T-helper 1 cell treated with Interleukin-12 subunit alpha and Interleukin-12 subunit beta and Interleukin-4 antibody, amounts not matched to agents 30 ng/mL and 1 ng/mL, for 36 hours (primary cell): ENCODE results near the gene SRR. TPM values are rescaled to one million over a fixed set of nuclear protein-coding genes. Genes with fewer than 3 reads are reported as not detected.

Source experiments
- intact Hi-C: fragments of 100-400 bp; cut with micrococcal nuclease; formaldehyde crosslinking; loops from one replicate; pipeline ENCODE4 v1.15.1; 2024
- total RNA-seq: library from RNA; stranded (reverse); gene quantifications from 2 replicates; pipeline ENCODE4 v1.2.3, GENCODE V29; 2022

Gene SRR
- total RNA-seq, 1 donor from 2014 or later, result 18.7 TPM

DNA sequence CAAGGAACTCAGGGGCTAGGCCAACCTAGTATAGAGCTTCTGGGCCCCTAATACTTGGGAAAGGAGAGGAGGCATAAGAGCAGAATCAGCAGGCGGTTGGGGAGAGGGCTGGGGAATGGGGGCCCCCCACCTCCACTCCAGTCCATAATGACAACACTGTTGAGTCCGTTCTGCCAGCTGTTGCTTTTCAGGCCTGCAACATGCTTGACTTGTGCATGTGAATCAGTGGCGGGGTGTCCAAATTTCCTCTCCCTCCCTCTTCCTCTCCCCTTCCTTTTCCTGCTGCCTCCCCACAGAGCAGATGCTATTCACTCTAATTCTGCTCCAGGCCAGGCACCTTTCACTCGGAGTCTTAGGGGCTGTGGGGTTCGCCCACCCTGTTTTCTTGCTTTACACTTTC lies 65.3 kb downstream of the SRR start:
- intact Hi-C loops, result no loop called here

DNA sequence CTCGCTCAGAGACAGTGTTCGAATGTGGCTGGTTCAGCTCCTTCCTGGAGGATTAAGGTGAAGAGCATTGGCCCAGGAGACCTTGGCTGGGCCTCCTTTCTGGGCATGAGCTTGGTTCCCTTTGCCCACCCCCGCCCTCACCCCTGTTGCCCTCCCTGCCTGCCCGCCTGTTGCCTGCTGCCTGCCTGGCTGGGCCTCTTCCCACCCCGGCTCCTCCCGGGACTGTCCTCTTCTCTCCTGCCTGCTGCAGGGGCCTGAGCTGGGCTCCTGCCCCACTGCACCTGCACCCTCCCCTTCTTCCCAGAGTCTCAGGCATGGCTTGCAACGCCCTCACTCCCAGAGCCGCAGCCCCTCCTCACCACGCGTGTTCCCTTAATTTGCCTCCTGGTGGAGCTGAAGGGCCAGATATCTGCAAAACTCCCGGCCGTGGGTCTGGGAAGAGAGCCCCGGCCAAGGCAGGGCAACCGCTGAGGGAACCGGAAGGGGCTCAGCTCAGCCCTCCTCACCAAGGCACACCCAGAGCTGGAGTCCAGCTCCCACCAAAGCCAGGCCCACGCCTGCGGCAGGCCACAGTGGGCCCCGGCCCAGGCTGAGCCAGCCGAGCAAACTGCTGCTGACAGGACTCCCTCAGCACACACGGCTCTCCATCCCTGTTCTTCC lies 65.9 kb downstream of the SRR start:
- intact Hi-C loops, result no loop called here

DNA sequence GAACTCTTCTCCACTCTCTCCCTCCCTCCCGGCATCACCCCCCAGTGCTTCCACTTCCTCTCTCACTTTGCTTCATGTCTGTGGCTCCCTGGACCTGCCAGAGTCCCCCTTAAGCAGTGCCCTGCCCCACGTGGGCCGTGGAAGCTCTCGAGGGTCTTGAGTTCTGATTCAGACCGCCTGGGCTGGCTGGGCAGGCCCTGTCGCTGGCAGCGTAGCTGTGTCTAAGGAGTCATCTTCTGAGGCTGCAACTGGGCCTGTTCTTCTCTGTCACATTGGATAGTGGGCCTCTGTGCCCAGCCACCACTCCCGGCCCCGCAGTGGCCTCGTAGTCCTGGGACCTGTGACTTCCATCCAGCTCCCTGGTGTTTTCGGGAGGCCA lies 66.5 kb downstream of the SRR start:
- intact Hi-C loops, result no loop called here

DNA sequence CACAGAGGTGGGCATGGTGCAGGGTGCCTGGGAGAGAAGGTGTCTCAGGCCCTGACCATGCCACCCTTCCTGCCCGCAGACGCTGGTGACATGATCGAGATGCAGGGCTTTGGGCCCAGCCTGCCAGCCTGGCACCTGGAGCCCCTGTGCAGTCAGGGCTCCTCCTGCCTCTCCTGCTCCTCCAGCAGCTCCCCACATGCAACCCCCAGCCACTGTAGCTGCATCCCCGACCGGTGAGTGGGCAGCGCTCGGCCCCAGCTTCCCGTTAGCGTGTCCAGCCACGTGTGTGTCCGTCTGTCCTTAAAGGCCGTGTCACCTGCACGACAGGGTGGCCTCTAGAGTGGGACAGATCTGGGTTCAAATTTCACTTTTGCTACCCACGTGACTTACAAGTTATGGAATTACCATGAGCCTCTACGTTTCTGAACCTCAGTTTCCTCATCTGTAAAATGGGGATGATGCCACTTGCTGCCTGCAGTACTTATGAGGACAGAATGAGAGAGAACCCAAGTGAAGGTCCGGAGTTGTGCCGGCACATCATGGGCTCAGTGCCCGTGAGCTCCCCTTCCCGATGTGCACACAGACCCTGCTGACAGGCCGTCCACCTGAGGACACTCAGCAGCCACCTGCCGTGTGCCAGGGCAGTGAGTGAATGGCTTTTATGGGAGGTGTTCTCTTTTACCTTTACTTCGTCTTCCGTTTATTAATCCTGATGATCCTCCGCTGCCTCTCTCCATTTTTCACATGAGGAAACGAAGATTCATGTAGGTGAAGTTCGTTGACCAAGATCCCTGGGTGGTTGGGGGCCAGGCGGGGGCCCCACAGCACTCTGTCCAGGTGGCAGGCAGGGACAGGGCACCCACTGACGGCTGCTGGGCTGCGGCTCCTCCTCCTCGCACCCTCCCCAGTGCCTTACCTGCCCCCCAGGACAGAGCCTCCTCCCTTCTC lies 67.7 kb downstream of the SRR start:
- intact Hi-C loops, result no loop called here

DNA sequence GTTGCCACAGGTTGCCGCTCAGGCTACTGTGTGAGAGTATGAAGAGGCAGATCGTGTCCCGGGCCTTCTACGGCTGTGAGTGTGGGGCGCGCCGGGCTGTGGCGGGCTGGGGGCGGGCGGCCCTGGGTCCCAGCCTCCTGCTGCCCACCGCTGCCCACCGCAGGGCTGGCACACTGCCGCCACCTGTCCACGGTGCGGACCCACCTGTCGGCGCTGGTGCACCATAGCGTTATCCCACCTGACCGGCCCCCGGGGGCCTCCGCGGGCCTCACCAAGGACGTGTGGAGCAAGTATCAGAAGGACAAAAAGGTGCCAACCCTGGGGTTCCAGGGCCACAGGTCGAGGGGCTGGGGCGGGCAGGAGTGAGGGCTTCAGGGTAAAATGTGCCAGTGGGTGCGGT lies 68.4 kb downstream of the SRR start:
- intact Hi-C loops, result no loop called here

DNA sequence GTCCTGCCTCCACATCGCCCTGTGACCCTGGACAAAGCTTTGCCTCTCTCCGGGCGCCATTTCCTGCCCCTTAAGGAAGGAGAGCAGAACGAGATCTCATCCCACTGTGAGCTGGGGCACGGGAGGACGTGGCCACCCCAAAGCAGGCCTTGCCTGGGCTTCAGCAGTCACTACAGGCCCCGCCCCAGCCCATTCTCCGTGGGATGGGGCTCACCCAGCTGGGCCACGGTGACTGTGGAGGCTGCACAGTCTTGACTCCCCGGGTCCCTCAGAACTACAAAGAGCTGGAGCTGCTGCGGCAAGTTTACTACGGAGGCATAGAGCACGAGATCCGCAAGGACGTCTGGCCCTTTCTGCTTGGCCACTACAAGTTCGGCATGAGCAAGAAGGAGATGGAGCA lies 68.9 kb downstream of the SRR start:
- intact Hi-C loops, result no loop called here

DNA sequence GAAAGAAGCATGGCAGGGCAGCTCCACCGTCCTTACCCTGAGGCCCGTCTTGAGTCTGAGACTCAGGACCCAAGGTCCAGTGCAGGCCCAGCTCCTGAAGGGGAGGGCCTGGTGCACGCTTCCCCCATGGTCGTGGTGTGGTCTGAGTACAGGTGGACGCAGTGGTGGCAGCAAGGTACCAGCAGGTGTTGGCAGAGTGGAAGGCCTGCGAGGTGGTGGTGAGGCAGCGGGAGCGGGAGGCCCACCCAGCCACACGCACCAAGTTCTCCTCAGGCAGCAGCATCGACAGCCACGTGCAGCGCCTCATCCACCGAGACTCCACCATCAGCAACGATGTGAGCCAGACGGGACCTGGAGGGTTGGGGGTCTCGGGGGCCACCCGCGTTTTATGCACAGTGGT lies 69.4 kb downstream of the SRR start:
- intact Hi-C loops, result no loop called here

Other genes with a start within 250 kb of the SRR start
- 101 and 105 TPM in 2 replicates for gene HIC1, start 248.8 kb upstream of the SRR start, total RNA-seq
- 42.1 and 47.9 TPM in 2 replicates for gene SMG6, start 165 bp upstream of the SRR start, total RNA-seq
- 35.1 and 37.5 TPM in 2 replicates for gene TSR1, start 32.5 kb downstream of the SRR start, total RNA-seq
- gene SGSM2, start 33.6 kb downstream of the SRR start, total RNA-seq, result 63.0 and 66.4 TPM in 2 replicates
- gene MNT, start 97.1 kb downstream of the SRR start, total RNA-seq, result 26.4 and 27.9 TPM in 2 replicates
- gene METTL16, start 207.9 kb downstream of the SRR start, total RNA-seq, result 32.5 and 36.7 TPM in 2 replicates